ENCODE measurements around the gene SCNN1G. TPM values are rescaled to one million over a fixed set of nuclear protein-coding genes. Genes with fewer than 3 reads are reported as not detected.

The SCNN1G gene
- total and polyA plus RNA-seq, 9 of the 15 experiments (the other 6 are each of a cell fraction or from before 2014, with no cell fraction given): not detected

GRCh38 chr16:23149267-23149992 is 33.1 kb upstream of the SCNN1G start, which contains the start of gene USP31 (continued):
- TF ChIP-seq ZBTB11 (CRISPR knock-in tag; IDR thresholded peaks at IDR 0.05): peak in 1 of 3 experiments; percentile 86; a peak in 2 of 6 replicates
- no peak for TF ChIP-seq AFF4 (CRISPR knock-in tag; IDR thresholded peaks at IDR 0.05)
- no peak for TF ChIP-seq CREBBP (IDR thresholded peaks at IDR 0.05; ENCODE audit: low read depth, low read length)
- no peak for TF ChIP-seq GTF2A2 (tag; IDR thresholded peaks at IDR 0.05)
- TF ChIP-seq MECOM (CRISPR knock-in tag; IDR thresholded peaks at IDR 0.05): peak; percentile 84; the same call in 1 of the 2 replicates
- TF ChIP-seq ZNF316 (IDR thresholded peaks at IDR 0.05): no peak
- no peak for TF ChIP-seq POLR2A (conservative IDR thresholded peaks at IDR 0.05)
- peak; percentile 72 for TF ChIP-seq HMGN3 (IDR thresholded peaks at IDR 0.05; ENCODE audit: borderline replicate concordance, extremely low read depth, insufficient read length, low read depth, low read length)
- no peak for TF ChIP-seq SMARCA5 (IDR thresholded peaks at IDR 0.05)
- no peak for TF ChIP-seq NR0B1 (IDR thresholded peaks at IDR 0.05; ENCODE audit: partially characterized antibody)
- no peak for TF ChIP-seq JUNB (CRISPR knock-in tag; conservative IDR thresholded peaks at IDR 0.05)
- TF ChIP-seq VEZF1 (CRISPR knock-in tag; IDR thresholded peaks at IDR 0.05): peak; percentile 72
- peak in 1 of 2 experiments; percentile 83; a peak in 2 of 4 replicates for TF ChIP-seq TEAD1 (CRISPR knock-in tag; IDR thresholded peaks at IDR 0.05)
- no peak for TF ChIP-seq SRSF9 (IDR thresholded peaks at IDR 0.05; ENCODE audit: borderline replicate concordance, low read depth, low read length)
